GM12891 (cell line): ENCODE results near the gene RAI1.
A peak's percentile ranks its signal among the peaks of the same experiment; 100 is the strongest.

Experiments
- DNase-seq: peaks from one replicate; pipeline ENCODE4 v3.0.0; 2011; ENCODE audit warnings: low spot score; ENCODE audit not compliant: insufficient read length
- FAIRE-seq: peaks from 2 replicates; lab custom pipeline; 2011; peaks lifted over from hg19 to GRCh38; lab: Jason Lieb, UNC
- PAX5 ChIP-seq: IDR thresholded peaks from 2 replicates; pipeline ENCODE4 v1.6.1; 2011; ENCODE audit warnings: low read length, moderate library complexity, mild to moderate bottlenecking; ENCODE audit not compliant: insufficient read depth, severe bottlenecking
- POLR2A ChIP-seq: IDR thresholded peaks from 2 replicates; pipeline ENCODE4 v1.6.1; 2011; ENCODE audit warnings: low read depth, low read length, control low read depth
- POLR2AphosphoS5 ChIP-seq: IDR thresholded peaks from 2 replicates; pipeline ENCODE4 v1.6.1; 2011; ENCODE audit warnings: low read depth, low read length, control low read depth
- POU2F2 ChIP-seq: IDR thresholded peaks from 2 replicates; pipeline ENCODE4 v1.6.1; 2011; ENCODE audit warnings: low read depth, mild to moderate bottlenecking, control low read depth, low read length, moderate library complexity
- SPI1 ChIP-seq: IDR thresholded peaks from 2 replicates; pipeline ENCODE4 v1.6.1; 2011; ENCODE audit warnings: low read depth, low read length, control low read depth
- TAF1 ChIP-seq: IDR thresholded peaks from 2 replicates; pipeline ENCODE4 v1.6.1; 2011; ENCODE audit warnings: low read depth, low read length, control low read depth

RAI1 gene

DNA sequence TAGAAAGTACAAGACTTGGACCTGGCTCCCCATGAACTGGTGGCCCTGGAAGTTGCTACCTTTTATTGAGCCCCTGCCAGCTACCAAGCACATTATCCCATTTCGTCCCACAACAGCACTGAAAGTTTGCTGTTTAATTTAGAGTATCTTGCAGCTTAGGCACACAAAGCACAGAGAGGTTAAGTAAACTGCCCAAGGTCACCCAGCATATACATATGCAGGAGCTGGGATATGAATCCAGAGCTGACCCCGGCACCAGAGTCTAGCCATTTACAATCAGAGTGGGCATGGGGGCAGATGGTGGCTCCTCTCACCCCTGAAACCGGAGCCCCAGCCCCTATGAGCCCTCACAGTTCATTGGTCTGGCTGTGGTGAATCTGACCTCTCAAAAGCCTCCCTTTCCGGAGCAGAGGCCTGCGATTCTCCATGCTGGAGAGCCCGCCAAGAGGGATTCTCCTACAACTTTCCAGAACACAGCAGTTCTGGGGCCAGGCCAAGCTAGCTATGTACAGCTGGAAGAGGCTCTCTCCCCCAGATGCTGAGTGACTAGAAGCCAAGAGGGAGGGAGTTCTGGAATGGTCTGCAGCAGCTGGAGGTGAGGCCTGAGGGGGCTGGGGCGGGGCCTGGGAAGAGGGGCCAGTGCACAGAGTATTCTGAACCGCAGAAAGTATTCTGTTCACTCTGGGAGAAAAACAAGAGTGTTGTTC lies 97.2 kb downstream of the RAI1 start:
- TF ChIP-seq POLR2AphosphoS5 (no peak), POU2F2 (no peak), PAX5 (no peak), POLR2A (no peak), TAF1 (no peak), SPI1 (no peak)
- FAIRE-seq (no peak), DNase-seq (no peak)

DNA sequence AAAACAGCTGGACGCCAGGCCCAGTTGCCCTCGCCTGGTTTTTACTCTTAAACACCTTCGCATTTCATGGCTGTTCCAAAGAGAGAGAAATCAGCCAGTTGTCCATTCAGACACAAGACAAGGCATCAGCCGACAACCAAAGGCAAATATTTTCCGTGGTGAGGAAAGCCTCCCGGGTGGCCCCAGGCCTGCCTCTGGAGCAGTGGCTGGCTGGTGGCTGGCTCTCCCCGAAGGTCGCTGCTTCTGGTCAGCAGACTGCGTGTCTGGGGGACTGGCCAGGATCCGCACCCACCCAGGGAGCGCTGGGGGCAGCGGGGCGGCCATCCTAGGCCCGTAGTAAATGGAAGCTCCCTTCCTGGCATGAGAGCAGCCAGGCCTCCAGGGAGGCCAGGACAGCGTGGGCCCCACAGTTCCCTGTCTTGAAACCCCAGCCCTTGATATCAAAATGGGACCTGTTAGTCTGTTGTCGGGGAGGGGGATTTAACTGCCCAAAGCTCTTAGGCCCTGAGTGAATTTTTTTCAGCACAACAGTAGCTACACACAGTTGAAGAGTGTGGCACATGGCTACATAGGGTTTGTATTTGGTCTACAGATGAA lies 97.9 kb downstream of the RAI1 start:
- TF ChIP-seq POLR2A, result no peak
- no peak for TF ChIP-seq POLR2AphosphoS5
- TF ChIP-seq SPI1, result no peak
- no peak for TF ChIP-seq POU2F2
- TF ChIP-seq PAX5, result no peak
- no peak for TF ChIP-seq TAF1
- FAIRE-seq, result no peak
- DNase-seq, result no peak

DNA sequence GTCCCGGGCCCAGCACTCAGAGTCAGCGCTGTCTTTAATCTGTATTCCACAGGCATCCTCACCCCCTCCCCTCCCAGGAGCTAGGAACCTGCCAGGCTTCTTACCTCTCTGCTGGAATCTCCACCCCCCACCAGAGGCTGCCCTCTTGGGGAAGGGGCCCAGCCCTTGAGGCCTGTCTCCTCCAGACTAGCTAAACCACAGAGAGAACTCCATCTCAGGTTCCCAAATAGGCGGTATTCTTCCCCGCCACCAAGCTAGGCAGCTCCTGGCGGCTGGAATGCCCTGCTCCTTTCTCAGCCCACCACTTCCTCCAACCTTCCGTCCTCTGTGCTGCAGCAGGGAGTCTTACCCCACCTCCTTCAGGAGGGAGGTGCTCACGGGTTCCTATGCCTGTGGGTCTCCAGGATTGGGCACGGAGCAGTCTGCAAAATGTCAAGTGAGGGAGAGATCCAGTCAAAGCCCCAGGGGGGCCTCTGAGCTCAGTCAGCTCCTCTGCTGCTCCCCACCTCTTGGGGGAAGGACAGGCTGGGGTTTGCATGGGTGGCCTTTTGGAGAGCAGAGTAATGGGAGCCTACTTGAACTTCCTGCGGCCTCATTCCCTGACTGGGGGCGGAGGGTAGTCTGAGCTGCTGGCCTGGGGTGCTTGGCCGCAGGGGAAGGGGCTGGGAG lies 99.8 kb downstream of the RAI1 start:
- peak; percentile 9 for FAIRE-seq
- no peak for TF ChIP-seq PAX5
- TF ChIP-seq POLR2A, result no peak
- TF ChIP-seq SPI1, result no peak
- no peak for TF ChIP-seq POU2F2
- no peak for TF ChIP-seq POLR2AphosphoS5
- no peak for TF ChIP-seq TAF1
- no peak for DNase-seq

DNA sequence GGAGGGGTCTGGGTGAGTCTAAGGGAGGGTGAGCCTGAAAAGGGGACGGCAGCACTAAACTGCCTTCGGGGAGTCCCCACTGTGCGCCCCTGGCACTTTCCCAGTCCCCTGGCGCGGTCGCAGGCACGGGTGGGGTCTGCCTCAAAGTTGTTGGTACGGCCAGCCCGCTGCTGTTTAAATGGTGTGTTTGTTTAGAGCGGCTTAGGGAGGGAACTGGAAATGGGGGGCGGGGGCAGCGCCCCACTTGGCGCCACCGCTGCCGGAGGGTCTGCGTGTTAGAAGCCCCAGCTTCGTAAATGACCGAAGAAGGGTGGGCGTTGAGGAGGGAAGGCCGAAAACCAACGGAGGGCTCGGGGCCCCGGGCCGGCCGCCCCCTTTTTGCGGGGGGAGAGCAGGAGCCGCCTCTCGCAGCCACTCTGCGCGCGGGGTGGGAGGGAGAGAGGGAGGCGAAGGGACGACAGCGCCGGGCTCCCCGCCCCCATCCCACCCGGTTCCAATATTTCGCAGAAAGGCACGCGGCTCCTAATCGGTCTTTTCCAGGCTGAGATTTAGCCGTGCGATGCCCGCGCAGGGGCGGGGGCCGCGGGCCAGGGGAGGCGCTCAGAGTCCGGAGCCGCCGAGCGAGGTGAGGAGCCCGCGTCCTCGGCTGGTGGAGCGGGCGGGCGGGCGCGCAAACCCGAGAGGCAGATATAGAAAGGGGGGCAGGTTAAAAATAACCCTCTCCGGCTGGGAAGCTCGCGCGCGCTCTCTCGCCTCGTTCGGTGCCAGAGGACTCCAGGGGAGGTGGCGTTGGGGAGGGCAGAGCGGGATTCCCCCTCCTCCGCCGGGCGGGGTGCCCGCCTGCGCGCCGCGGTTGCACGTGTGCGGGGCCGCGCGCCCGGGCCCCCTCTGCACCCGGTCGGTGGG lies 100.6 kb downstream of the RAI1 start:
- DNase-seq (no peak), FAIRE-seq (peak; percentile 50)
- TF ChIP-seq POU2F2, result no peak
- TF ChIP-seq POLR2A, result no peak
- TF ChIP-seq POLR2AphosphoS5, result no peak
- no peak for TF ChIP-seq PAX5
- TF ChIP-seq SPI1, result no peak
- no peak for TF ChIP-seq TAF1

DNA sequence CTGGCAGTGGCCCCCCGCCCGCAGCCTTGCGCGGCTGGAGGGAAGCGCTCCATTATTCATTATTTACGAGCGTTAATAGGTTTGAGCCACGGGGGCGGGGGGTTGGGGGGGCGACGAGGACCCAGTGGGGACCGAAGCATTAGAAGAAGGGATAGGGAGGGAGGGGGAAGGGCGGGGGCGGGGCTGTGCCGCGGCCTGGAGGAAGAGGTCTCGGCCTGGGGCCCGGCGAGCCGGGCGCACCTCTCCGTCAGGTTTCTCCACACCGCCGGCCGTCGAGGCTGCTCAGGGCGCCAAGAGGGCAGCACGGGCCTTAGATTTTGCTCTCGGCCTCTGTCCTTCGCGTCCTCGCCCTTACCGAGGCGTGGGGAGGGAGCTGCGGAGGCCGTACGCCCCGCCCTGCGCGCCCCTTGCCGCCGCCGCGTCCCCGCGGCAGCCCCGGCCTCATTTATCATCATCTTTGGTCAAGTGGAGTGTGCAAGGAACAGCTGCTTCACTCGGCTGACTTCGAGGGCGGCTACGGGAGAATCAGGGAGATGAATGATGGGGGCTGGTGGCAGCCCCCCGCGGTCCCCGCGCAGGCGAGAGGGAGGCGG lies 101.4 kb downstream of the RAI1 start:
- DNase-seq (no peak), FAIRE-seq (peak; percentile 41)
- no peak for TF ChIP-seq POLR2AphosphoS5
- no peak for TF ChIP-seq POU2F2
- no peak for TF ChIP-seq POLR2A
- TF ChIP-seq PAX5, result no peak
- no peak for TF ChIP-seq SPI1
- TF ChIP-seq TAF1, result no peak

DNA sequence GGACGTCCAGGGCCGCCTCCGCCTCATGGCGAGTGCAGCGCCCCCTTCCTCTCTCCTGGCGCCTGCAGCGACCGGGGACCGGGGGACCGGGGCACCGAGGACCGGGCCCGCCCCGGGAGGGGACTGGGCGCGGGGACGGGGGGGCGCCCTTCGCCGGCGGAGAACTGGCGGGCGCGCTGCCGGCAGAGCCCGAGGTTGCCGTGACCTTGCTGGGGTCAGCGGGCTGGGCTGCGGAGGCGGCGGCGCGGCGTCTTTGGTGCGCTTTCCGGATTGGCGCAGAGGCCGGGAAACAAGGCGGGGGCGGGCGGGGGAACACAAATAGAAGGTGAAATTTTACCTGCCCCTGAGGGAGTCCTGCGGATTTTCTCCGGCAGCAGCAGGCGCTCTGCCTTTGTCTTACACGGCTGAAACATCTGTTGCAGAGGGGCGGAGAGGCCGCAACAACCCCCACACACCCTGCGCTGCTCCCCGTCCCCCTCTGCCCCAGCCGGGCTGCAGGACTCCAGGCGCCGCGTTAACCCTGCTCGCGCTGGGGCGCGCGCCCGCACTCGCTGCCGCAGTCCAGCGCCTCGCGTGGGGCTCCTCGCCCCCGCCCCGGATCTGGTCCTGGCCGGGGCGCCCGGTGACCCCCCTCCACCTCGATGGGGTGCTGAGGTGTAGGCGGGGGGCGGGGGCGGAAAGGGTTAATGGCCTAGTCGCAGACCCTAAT lies 102.0 kb downstream of the RAI1 start:
- FAIRE-seq (peak; percentile 94), DNase-seq (peak; percentile 59)
- no peak for TF ChIP-seq TAF1
- no peak for TF ChIP-seq SPI1
- no peak for TF ChIP-seq POLR2A
- no peak for TF ChIP-seq POLR2AphosphoS5
- TF ChIP-seq PAX5, result no peak
- TF ChIP-seq POU2F2, result no peak

DNA sequence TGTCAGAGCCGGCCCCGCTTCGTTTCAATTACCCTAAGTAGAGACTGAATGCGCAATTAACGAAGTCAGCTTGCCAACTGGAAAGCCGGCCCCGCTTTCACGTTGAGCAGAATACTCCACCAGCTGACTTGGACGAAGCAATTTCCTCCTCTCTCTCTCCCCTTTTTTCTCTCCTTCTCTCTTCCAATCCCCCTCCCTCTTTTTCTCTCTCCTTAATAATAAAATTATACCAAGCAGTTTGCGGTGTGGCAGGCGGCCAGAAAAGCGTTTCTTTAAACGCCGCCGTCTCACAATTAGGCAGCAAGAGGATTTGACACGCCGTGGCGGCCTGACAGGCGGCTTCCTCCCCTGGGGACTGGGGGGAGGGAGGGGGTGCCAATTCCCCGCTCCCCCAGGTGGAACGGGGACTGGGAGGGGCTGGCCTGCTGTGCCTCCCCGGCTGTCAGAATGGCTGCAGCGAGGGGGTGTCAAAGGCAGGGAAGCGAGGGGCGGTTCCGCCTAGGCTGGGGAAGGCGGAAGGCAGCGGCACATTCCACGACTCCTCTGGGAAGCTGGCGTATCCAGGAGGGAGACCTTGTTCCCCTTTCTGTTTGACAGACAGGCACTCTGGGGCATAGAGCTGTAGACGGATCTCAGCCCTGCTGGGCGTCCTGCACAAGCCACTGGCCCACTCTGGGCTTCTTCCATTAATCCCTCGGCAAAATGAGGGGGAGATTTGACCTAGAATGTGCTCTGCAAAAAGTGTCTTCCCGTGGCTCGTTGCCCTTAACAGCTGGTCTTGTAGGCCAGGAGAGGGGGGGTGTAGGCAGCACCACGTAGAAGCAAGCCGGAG lies 102.8 kb downstream of the RAI1 start:
- DNase-seq, result no peak
- FAIRE-seq, result no peak
- TF ChIP-seq POU2F2 (no peak), TAF1 (no peak), PAX5 (no peak), POLR2A (no peak), POLR2AphosphoS5 (no peak), SPI1 (no peak)
